OCI-M1 (cell line): ENCODE measurements around the gene RCL1.
A peak's percentile ranks its signal among the peaks of the same experiment; 100 is the strongest.
"Not testable (repeated sequence)": the region's sequence is repeated elsewhere in the genome, so short reads cannot be mapped to it uniquely, and the experiment has no call there.

Experiments
- DNase-seq: peaks from one replicate; lab custom pipeline; 2025; lab: John Stamatoyannopoulos, UW

Gene RCL1, protein sequence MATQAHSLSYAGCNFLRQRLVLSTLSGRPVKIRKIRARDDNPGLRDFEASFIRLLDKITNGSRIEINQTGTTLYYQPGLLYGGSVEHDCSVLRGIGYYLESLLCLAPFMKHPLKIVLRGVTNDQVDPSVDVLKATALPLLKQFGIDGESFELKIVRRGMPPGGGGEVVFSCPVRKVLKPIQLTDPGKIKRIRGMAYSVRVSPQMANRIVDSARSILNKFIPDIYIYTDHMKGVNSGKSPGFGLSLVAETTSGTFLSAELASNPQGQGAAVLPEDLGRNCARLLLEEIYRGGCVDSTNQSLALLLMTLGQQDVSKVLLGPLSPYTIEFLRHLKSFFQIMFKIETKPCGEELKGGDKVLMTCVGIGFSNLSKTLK

DNA sequence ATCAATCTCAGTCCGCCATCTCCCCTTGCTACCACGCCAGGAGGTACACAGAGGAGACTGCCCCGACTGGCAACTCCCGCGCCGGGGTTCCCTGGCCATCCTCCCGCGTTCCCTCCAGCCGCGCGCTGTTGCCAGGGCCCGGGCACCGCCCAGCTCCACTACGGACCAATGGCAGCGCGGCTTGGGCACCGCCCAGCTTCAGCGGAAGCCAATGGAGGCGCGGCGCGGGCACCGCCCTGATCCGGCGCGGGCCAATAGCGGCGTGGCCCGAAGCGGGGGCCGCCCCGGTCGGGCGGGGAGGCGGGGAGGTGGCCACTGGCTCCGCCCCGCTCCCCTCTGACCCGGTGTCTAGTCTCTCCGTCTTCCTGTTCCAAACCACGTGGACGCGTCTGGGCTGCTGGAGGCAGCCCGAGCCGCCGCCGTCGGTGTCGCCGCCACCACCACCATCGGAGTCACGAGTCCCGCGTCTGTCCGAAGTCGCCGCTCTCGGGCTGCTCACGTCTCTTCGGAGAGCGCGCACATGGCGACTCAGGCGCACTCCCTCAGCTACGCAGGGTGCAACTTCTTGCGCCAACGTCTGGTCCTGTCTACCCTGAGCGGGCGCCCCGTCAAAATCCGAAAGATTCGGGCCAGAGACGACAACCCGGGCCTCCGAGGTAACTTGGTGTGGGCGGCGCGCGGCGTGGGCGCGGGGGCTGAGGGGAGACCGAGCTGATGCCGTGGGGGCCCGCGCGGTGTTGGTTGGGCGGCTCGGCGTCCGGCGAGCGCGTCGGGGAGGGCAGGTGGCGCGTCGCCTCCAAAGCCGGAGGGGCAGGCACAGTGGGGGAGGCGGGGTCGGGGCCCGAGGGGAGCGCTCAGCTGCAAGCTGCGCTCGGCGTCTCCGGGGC is at the start of gene RCL1:
TSS of gene RCL1 (plus strand) at position 373 of the 887 bp plus-strand sequence. CDS start at position 521, 148 bp downstream.
- peak; percentile 100 for DNase-seq

DNA sequence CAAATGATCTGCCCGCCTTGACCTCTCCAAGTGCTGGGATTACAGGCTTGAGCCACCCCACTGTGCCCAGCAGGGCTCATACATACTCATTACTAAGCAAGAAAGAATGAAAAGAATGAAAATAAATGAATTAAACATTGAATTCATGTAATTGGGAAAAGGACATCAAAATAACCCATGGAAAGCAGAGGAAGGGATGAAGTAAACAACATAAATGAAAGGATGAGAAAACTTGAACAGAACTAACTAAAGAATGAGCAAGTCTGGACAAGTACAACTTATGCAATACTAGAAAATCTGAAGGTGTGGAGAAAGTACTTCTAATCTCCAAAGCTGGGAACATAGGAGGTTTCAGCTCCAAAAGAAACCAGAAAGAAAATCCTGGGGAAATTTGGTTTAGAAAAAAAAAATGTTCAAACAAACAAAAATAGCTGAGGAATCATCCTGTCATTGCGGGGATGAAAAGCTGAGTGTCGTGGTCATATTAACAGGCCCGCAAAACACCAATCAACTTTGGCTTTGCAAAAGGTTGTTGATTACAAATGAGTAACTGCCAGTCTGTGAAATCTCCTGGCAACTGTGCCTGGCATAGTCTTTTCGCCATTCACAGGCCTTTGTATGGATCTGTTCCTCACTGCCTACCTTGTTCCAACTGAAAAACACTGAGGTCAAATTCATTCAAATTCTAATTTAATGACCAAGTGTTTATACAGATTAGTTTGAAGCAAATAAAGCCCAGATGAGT is 49.4 kb upstream of the RCL1 start:
- DNase-seq: no peak

DNA sequence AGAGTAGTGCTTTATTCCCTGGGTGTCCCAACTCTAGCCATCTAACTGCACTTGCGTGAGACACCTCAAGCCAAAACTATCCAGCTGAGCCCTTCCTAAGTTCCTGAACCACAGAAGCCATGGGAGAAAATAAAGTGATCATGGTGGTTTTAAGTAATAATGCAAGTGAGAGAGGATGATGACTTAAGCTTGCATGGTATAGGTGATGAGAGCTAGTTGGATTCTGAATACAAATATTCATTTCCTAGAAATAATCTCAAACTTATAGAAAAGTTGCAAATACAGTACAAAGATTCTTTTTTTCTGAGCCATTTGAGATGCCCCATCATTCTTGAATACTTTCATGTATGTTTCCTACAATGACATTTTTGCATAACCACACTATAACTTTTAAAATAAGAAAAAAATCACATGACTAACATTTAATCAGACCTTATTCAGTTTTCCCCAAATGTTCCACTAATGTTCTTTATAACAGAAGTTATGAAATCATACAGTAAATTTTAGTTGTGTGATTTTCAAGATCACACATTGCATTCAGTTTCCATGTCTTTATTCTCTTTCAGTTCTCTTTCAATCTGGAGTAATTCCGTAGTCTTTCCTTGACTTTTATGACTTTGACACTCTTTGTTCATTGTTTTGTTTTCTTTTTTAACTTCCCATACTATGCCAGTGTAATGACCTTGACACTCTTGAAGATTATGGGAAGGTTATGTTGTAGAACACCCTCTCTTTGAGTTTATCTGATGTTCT is 46.3 kb upstream of the RCL1 start:
- DNase-seq: no peak

DNA sequence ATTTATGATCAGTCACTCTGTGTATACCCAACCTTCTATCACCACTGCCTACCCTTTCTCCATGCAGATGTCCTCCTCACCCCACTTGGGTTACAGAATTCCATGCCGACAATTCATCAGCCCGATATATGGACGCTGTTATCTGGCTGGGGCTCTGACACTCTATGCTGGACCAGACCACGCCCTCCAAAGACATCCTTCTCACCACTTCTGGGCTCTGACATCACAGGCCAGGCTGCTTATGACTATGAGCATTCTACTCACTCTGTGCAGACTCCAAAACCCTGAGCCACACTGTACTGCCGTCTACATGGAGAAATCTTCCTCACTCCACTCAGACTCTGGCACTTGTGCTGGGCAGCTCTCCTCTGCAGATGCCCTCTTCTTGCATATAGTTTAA is 44.1 kb upstream of the RCL1 start:
- peak; percentile 89 for DNase-seq

DNA sequence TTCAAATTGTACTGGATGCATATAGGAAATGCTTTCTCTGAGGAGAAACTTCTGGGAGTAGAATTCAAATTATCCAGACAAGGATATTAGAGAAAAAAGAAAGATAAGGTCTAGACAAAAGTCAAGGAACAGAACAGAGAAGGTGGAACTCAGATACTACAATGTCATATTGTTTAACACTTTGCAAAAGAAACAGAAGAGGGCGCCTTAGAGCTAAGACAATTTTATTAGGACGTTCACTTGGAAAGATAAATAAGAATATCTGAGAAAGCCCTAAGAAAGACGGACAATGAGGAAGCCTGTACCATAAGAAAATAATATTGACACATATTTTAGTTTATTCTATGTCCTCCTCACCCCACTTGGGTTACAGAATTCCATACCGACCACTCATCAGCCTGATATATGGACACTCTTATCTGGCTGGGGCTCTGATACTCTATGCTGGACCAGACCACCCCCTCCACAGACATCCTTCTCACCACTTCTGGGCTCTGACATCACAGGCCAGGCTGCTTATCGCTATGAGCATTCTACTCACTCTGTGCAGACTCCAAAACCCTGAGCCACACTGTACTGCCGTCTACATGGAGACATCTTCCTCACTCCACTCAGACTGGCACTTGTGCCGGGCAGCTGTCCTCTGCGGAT is 42.6 kb upstream of the RCL1 start:
- DNase-seq: peak; percentile 100

DNA sequence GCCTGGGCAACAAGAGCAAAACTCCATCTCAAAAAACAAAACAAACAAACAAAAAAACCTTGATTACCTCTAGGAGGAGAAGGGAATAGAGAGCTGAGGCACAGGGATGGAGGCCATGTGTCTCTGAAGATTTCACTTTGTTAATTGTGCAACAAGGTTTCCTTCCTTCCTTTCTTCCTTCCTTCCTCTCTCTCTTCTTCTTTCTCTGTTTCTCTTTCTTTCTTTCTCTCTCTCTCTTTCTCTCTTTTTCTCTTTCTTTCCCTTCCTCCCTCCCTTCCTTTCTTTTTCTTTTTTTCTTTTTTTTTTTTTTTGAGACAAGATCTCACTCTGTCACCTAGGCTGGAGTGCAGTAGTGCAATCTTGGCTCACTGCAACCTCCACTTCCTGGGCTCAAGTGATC is 38.2 kb upstream of the RCL1 start:
- DNase-seq: not testable (repeated sequence)

DNA sequence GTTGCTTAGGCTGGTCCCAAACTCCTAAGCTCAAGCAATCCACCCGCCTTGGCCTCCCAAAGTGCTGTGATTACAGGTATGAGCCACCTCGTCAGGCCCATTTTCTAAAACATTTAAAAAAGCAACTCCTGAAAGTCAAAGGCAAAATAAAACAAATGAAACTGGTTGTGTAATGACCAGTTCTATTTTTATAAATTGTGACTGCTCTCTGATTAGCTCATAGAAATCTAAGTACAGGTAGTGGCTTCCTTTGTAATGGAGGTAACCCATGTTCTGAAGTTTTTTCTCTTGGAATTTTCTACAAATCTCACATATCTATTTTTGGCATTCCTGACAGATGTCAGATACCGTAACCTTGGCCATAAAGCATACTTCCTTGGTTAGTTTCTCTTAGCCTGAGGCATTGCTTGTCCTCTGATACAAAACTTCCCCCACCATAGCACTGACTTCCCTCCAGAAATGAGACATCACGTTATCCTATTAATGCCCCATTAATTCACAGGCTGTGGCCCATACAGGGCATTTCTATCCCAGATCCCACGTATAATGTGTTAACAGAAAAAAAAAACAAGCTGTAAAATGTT is 37.6 kb upstream of the RCL1 start:
- no peak for DNase-seq

DNA sequence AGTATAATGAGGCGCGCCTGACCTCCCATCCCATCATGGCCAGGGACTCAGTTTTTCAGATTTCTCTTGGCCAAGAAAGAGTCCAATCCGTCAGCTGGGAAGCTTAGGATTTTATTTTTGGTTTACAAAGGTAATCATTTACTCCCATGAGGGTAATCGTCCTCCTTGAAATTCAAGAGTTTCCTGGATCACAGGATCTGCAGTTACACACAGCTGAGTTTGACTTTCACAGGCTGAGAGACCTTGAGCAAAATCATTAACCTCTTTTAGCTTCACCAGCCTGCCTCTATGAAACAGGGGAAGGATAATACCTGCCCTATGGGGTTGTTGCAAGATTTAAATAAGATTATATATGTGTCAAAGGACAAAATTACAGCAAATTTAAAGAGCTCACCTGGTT is 36.3 kb upstream of the RCL1 start:
- no peak for DNase-seq

DNA sequence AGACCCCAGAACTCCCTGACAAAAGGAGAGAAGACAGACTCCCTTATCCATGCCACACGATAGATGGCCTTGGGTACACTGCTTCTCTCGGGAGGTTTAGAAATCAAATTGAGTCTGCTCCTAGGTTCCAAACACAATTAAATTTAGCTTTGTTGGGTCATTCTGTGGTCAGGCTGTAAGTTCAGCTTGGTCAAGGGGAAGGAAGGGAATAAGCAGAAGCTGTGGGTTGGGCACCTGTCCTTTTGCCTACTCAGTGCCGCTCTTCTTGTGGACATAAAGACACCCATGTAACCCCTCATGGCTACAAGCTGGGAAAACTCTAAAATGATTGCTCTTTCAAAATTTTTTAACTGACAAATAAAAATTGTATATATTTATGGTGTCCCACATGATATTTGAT is 32.6 kb upstream of the RCL1 start:
- DNase-seq: peak; percentile 98

DNA sequence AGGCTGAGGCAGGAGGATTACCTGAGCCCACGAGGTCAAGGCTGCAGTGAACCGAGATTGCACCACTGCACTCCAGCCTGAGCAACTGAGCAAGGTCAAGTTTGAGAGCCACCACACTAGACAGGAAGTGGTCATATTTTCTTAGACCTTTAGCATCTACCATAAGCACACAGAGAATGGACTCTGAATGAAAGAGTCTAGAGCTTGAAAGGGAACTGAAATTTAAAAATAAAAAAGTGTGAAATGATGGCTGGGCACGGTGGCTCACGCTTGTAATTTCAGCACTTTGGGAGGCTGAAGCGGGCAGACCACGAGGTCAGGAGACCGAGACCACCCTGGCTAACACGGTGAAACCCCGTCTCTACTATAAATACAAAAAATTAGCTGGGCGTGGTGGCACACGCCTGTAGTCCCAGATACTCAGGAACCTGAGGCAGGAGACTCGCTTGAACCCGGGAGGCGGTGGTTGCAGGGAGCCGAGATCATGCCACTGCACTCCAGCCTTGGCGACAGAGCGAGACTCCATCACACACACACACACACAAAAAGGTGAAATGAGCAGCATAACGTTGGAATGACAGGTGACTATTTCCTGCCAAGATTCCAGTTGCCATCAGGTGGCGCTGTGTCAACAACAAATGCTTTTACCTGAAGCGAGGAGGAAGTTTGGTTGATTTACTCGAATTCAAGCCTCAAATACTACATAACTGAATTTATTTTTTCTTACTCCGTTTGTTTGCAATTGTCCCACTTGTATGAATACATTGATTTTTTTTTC is 30.4 kb upstream of the RCL1 start:
- DNase-seq: peak; percentile 100

DNA sequence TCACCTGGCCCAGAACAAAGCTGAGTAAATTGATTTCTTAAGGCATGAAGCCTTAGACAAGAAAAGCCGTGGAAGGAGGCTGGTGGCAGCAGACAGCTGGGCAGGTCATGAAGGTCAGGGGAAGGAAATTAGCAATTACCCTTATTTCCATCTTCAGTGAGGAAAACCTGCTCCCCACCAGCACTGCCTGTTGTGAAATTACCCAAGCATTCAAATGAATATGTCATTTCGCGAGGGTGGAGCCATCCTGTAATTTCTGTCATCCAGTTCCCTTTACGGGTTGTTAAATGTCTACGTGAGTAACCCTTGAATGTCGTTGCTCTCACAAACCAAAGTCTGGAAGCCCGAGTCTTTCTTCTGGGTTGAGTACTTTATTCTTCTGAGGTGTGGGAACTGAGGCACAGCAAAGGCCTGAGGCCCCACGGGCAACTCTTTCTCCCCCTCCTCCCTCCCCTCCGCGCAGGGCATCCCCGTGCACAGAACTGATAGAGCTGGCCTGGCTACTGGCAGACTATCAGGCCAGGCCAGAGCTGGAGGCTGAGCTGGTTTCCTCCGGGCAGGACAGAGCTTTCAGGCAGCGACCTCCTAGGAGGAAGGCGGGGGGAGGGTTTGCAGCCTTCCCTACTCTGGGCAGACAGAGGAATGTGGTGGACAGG is 29.7 kb upstream of the RCL1 start:
- peak; percentile 100 for DNase-seq

DNA sequence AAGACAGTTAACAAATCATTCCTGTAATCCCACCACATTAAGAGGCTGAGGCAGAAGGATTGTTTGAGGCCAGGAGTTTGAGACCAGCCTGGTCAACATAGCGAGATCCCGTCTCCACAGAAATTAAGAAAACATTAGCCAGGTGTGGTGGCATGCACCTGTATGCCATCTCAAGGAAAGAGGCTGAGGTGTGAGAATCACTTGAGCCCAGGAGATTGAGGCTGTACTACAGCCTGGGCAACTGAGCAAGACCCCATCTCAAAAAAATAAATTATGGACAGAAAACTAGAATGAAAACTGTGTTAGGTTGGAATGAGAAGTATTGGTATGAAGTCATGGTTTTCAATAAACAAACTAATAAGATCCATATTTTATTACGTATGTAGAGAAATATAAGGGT is 28.7 kb upstream of the RCL1 start:
- DNase-seq: no peak

DNA sequence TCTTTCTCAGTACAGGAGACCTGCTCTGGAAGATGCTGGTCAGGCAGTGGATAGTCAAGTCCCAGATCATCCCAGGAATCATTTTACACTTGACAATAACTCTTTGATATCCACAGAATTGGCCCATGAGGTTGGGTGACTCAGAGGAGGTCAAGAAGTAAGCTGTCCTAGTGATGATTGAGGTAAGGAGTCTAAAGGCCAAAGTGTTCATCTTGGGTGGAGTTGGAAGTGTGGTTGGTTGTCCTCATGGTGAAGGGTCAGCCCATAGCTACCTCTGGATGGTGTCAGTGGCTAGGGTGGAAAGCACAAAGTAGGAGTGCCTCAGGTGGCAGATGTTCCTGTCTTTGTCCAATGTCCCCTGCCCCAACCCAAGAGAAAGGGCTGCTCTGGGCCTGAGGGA is 24.1 kb upstream of the RCL1 start:
- DNase-seq: no peak

DNA sequence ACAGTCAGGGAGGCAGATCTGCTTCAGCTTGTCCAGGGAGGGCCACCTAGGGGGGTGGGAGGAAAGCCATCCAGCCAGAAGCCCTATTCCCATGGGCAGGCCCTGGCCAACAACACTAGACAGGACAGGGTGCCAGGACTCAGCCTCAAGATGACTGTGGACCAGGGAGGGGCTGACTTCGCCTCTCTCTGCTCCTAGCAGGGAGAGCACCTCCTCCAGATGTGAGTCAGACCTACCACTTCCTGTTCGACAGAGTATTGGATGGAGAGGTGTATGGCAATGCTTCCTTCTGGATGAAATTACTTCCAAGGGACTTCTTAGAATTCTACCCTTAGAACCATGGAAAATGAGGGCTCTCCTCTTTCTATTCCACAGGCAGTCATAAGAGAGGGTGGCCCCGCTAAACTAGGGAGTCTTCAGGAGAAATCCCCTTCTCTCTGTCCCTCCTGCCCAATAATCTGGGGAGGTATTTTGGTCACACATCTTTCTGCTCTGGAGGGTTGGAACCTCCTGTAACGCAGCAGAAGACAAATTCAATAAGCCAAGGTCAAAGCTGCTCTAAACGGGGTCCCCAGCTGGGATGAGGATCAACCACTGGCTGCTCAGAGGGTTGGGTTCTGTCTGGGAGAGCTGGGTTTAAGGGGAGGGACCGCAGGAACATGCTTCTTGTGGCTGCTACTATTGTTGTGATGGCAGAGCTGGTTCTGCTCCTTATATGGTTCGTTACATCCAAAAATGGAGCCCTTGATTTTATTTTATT is 23.2 kb upstream of the RCL1 start:
- peak; percentile 94 for DNase-seq

DNA sequence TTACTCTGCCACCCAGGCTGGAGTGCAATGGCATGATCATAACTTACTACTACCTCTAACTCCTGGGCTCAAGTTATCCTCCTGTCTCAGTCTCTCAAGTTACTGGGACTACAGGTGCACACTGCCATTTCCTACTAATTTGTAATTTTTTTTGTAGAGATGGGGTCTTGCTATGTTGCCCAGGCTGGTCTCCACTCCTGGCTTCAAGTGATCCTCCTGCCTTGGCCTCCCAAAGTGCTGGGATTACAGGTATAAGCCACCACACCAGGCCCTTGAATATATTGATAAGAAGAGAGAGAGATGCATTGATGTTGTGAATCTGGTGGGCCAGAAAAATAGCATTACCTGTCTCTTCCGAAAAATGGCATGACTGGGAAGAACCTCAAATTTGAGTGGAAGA is 21.0 kb upstream of the RCL1 start:
- no peak for DNase-seq

DNA sequence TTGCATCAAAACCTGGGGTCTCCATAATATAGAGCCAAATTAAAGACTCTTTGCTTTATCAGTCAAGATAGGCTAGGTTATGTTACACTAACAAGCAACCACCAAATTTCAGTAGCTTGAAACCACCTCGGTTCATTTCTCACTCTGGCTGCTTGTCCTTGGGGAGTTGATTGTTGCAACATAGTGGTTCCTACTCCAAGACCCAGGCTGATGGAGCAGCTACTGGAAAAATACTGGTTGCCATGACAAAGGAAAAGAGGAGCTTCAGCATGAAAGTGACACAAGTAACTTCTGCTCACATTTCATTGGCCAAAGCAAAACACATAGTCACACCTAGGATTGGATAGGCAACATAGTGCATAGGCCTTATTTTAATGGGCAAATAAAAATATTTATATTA is 18.5 kb upstream of the RCL1 start:
- no peak for DNase-seq

DNA sequence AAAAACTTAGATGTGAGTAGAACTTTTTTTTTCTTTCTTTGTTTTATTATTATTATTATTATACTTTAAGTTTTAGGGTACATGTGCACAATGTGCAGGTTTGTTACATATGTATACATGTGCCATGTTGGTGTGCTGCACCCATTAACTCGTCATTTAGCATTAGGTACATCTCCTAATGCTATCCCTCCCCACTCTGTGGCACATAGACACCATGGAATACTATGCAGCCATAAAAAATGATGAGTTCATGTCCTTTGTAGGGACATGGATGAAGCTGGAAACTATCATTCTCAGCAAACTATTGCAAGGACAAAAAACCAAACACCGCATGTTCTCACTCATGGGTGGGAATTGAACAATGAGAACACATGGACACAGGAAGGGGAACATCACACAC is 17.8 kb upstream of the RCL1 start:
- not testable (repeated sequence) for DNase-seq

DNA sequence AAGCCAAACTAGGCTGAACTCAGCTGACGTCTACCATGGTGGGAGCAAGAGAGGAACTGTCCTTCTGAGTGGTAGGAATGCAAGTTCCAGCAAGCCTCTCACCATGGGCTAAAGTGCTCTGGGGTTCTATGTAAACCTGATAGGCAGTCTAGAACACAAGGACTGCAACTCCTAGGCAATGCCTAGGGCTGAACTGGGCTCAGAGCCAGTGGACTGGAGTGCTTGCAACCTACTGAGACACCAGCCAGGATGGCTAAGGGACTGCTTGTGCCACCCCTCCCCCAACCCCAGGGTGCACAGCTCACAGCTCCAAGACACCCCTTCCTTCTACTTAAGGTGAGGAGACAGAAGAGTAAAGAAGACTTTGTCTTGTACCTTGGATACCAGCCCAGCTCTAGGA is 12.1 kb upstream of the RCL1 start:
- no peak for DNase-seq

DNA sequence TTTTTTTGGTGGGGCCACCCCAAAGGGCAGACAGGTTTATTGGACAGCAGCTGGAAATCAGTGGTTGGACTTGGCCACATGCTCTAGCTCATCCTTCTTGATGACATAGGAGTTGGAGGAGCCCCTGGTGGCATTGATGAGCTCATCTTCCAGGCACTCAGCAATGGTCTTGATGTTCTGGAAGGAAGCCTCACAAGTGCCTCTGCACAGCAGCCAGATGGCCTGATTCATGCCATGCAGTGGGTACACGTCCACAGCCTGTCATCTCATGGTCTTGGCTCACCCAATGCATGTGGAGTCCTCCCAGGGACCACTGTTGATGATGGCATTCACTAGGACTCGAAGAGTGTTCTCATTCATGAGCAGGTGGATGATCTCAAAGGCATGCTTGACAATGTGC is 11.3 kb upstream of the RCL1 start:
- no peak for DNase-seq
